Dermis microvascular lymphatic vessel endothelial cell (primary cell): ENCODE measurements around the gene MDK. TPM values are rescaled to one million over a fixed set of nuclear protein-coding genes. Genes with fewer than 3 reads are reported as not detected.
A peak's percentile ranks its signal among the peaks of the same experiment; 100 is the strongest.
"Not testable (repeated sequence)": the region's sequence is repeated elsewhere in the genome, so short reads cannot be mapped to it uniquely, and the experiment has no call there.

Experiments used
- DNase-seq, 2 donors: peaks; one replicate each; pipeline versions ENCODE4 v3.0.0 to v3.0.0-alpha.2; 2010; ENCODE audit warnings: low read depth in 2 of 2
- total RNA-seq: library from RNA; depleted of rRNA; stranded (reverse); fragments of >200 nt; gene quantifications from 2 replicates; pipeline ENCODE4 v1.2.1, GENCODE V29; 2014

MDK gene
- total RNA-seq, 1 donor from 2014 or later, result 34.8 TPM

DNA sequence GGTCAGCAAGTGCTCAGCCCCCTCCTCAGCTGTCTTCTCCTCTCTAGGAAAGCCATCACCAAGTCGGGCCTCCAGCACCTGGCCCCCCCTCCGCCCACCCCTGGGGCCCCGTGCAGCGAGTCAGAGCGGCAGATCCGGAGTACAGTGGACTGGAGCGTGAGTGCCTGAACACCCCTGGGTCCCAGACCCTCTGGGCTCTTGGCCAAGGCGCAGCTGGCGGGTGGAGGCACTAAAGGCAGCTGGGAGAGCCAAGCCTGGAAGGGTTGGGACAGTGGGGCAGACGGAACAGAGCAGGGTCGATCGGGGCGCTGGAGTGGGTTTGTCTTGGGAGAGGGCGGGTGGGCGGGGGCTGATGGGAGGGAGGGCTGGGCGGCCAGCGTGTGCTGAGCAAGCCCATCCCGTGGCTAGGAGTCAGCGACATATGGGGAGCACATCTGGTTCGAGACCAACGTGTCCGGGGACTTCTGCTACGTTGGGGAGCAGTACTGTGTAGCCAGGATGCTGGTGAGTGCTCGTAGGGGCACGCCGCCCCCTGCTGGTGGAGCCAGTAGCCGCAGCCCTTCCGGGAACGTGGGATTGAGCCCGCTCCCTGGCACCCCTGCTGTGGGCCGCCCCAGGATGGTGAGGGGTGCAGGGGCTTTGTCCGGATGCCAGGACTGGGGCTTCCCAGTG is 14.1 kb upstream of the MDK start:
- peak in 1 of 2 donors; percentile 62 for DNase-seq

- no peak for DNase-seq
Measured at GRCh38 chr11:46367916-46368267, 13.6 kb upstream of the MDK start.

DNA sequence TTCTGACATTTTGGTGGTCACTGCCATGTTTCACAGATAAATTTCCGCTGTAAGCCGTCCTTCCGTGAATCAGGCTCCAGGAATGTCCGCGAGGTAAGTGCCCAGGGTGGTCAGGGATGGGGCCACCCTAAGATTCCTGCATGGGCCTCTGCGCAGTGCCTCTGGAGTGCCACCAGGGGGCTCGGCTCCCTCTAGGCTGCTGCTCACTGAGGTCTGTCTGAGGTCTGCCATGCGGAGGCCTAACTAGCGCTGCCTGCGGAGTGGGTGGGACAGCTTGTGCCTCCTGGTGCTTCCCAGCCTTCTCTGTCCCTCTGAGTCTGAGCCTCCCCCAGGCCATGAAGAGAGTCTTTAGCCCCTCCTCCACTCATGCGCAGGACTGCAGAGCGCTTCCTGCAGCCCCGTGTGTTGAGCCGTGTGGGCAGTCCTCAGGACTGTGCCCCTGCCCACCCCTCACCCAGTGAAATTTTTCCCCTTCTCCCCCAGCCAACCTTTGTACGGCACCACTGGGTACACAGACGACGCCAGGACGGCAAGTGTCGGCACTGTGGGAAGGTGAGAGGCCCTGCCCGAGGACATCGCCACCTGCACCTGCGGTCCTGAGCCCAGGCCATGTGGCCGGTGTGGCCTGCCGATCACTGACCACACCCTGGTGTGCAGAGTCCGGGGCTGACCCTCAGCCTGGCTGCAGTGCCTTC is 11.9 kb upstream of the MDK start:
- peak; percentile 35 to 75 for DNase-seq

- DNase-seq, result no peak
Measured at GRCh38 chr11:46370253-46370652, 11.2 kb upstream of the MDK start.

- DNase-seq, result not testable (repeated sequence)
Measured at GRCh38 chr11:46371262-46371661, 10.2 kb upstream of the MDK start.

GRCh38 chr11:46372086-46372485 is 9.4 kb upstream of the MDK start:
- no peak for DNase-seq

GRCh38 chr11:46372501-46372900 is 9.0 kb upstream of the MDK start:
- not testable (repeated sequence) for DNase-seq

DNA sequence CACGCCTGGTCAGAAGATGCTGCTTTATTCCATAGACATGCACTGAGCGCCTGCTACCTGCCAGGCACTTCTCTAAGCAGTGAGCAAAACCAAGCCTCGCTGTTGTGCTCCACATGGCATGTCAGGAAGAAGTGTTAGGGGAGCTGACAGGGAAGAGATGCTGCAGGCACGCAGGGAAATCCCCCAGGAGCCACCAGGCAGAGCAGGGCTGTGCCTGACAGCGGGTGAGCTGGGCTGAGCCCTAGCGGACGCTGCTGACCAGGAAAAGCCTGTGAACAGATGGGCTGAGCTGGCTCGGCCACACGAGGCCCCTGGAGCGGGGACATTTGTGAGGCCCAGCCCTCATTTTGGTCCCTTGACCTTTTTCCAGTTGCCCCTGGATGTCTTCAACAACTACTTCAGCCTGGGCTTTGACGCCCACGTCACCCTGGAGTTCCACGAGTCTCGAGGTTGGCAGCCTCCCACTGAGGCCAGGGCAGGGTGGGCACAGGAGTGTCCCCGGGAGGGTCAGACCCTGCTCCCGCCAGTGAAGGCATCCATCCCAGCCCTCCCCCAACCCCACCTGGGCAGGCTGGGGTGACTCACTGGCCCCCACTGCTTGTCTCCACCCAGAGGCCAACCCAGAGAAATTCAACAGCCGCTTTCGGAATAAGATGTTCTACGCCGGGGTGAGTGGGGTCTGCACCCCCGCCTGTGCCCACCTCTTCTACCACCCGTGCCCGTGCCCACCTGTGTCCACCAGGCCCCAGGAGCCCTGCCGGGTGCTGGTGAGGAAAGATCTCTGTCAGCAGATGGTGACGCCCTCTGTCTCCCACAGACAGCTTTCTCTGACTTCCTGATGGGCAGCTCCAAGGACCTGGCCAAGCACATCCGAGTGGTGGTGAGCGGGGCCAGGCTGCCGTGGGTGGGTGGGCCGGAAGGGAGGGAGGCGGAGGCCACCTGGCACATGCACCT is 7.4 kb upstream of the MDK start:
- DNase-seq, result no peak

GRCh38 chr11:46374815-46375214 is 6.7 kb upstream of the MDK start:
- DNase-seq, result no peak

DNA sequence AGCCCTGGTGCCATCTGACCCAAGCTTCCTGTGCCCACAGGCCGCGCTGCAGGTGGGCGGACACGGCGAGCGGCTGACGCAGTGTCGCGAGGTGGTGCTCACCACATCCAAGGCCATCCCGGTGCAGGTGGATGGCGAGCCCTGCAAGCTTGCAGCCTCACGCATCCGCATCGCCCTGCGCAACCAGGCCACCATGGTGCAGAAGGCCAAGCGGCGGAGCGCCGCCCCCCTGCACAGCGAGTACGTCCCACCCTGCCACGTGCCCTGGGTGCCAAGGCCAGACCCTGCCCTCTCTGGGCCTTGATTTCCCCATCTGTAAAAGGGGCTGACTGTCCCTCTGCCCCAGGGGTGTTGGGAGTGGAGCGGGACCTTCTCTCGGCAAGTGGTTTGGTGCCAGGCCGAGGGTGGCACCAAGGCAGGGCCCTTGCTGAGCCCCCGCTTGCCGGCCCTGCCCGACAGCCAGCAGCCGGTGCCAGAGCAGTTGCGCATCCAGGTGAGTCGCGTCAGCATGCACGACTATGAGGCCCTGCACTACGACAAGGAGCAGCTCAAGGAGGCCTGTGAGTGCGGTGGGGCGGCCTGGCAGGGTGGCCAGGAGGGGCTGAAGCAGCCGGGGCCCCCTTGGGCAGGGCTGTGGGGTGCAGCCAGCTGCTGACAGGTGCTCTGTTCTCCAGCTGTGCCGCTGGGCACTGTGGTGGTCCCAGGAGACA is 5.9 kb upstream of the MDK start:
- DNase-seq, result no peak

- DNase-seq, result no peak
Measured at GRCh38 chr11:46376258-46377050, 5.0 kb upstream of the MDK start.

GRCh38 chr11:46377290-46377689 is 4.2 kb upstream of the MDK start:
- no peak for DNase-seq

- no peak for DNase-seq
Measured at GRCh38 chr11:46377831-46378230, 3.6 kb upstream of the MDK start.

DNA sequence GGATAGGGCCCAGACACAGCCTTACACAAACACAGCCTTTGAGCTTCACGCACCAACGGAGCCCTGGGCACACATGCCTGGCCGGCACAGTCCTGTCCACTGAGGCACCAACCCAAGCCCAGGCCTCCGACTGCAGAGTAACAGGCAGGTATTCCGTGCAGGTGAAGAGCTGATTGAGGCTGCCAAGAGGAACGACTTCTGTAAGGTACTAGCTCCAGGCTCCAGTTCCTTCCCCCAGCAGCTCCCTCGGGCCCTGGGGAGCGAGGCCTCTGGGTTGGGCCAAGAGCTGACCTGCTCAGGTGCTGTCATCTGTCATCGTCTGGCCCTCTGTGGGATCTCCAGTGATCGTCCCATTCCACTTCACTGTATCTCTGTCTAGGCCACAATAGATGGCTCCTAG is 3.2 kb upstream of the MDK start:
- DNase-seq, result no peak

DNA sequence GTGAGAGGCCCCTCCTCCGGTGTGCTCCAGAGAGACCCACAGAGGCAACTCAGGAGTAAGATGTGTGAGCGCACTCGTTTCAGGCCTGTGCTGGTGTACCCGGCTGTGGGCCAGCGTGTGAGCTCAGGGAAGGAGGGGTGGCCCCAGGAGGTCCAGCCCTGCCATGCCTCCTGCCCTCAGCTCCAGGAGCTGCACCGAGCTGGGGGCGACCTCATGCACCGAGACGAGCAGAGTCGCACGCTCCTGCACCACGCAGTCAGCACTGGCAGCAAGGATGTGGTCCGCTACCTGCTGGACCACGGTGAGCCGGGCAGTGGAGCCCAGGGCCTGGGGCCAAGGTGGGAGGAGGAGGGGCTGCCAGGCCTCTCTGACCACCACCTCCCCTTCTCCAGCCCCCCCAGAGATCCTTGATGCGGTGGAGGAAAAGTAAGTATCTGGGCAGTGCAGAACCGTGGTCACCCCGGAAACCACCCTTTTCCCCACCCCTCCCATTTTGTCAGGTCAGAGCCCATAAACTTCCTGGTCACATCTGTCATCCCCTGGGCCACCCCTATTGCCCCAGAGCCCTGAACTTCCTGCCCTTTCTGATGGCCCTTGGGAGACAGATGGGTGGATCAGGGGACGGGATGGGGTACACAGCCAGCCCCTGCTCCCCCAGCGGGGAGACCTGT is 2.5 kb upstream of the MDK start:
- no peak for DNase-seq

DNA sequence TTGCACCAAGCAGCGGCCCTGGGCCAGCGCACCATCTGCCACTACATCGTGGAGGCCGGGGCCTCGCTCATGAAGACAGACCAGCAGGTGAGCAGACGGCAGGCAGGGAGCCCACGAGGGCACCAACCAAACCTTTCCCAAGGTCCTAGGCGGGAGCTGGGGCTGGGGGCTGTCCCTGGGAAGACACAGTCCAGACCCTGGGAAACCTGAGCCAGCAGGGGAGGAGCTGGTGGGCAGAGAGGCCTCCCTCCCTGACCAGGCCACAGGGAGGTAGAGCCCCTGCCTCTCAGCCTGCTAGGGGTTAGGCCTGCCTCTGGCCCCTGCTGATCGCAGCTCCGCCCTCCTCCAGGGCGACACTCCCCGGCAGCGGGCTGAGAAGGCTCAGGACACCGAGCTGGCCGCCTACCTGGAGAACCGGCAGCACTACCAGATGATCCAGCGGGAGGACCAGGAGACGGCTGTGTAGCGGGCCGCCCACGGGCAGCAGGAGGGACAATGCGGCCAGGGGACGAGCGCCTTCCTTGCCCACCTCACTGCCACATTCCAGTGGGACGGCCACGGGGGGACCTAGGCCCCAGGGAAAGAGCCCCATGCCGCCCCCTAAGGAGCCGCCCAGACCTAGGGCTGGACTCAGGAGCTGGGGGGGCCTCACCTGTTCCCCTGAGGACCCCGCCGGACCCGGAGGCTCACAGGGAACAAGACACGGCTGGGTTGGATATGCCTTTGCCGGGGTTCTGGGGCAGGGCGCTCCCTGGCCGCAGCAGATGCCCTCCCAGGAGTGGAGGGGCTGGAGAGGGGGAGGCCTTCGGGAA is 1.8 kb upstream of the MDK start:
- DNase-seq, result not testable (repeated sequence)

- DNase-seq, result peak in 1 of 2 donors; percentile 59
Measured at GRCh38 chr11:46380340-46381047, 975 bp upstream of the MDK start.

DNA sequence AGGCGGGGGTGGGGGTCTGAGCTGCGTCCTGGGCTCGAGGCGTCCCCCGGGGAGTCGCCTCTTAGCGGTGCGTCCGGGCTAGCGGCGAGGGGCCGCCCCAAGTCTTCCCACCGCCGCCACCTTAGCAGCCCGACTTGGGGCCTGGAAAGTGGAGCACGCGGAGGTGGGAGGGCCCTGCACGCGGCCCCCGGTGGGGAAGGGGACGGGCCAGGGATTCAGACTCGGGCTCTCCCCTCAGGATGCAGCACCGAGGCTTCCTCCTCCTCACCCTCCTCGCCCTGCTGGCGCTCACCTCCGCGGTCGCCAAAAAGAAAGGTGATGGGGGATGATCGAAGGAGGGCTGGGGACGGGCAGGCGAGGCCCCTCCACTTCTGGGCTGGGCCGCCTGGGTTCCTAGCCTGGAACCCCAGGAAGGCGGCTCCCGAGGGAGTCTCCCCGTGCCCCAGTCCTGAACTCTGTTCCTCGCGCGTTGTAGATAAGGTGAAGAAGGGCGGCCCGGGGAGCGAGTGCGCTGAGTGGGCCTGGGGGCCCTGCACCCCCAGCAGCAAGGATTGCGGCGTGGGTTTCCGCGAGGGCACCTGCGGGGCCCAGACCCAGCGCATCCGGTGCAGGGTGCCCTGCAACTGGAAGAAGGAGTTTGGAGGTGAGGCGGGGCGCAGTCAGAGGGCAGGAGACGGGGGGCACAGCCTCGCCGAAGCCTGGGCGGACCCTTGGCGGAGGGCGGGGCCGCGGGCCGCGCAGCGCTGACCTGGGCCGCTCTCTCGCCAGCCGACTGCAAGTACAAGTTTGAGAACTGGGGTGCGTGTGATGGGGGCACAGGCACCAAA is 563 bp downstream of the MDK start:
- peak in 1 of 2 donors; percentile 50 for DNase-seq
